ENCODE measurements around the gene UBE2E2.

The UBE2E2 gene

DNA sequence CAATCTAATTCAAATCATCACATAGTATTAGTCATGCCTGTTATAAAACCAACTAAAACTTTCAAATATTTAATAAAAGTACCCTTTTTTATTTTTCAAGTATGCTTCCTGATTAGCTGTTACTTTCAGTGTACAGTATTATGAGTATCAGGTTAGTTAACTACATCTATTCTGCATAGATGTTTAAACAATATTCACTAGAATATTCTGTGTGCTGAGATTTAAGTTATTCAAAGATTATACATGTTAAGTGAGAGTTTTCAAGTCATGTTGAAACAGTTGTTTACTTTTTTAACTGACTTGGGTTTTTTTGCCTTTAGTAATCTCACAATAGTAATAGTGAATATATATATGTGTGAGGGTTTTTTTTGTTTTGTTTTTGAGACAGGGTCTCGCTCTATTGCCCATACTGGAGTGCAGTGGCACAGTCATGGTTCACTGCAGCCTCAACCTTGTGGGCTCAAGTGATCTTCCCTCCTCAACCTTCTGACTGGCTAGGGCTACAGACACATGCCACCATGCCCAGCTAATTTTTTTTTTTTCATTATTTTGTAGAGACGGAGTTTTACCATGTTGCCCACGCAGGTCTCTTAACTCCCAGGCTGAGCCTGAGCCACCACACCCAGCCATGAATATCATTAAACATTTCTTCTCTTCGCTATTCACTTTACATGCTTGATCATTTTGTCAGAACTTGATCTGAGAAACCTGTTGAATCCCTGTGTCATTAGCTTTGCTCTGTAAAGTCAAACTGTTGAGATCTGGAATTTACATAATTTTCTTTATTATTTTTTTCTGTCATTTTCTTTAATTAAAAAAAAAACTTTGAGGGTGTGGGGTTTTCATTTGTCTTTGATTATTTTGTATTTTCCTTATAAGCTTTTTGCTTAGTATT lies 316.4 kb downstream of the UBE2E2 start:
- DNase-seq (ENCODE audit: low read depth), result no peak
- TF ChIP-seq, protein P1, sequence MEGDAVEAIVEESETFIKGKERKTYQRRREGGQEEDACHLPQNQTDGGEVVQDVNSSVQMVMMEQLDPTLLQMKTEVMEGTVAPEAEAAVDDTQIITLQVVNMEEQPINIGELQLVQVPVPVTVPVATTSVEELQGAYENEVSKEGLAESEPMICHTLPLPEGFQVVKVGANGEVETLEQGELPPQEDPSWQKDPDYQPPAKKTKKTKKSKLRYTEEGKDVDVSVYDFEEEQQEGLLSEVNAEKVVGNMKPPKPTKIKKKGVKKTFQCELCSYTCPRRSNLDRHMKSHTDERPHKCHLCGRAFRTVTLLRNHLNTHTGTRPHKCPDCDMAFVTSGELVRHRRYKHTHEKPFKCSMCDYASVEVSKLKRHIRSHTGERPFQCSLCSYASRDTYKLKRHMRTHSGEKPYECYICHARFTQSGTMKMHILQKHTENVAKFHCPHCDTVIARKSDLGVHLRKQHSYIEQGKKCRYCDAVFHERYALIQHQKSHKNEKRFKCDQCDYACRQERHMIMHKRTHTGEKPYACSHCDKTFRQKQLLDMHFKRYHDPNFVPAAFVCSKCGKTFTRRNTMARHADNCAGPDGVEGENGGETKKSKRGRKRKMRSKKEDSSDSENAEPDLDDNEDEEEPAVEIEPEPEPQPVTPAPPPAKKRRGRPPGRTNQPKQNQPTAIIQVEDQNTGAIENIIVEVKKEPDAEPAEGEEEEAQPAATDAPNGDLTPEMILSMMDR (conservative IDR thresholded peaks at IDR 0.05; ENCODE audit: low read depth, low read length), result no peak
- no peak overlapping the region for H3K4me3 ChIP-seq (ENCODE audit: low read length)

DNA sequence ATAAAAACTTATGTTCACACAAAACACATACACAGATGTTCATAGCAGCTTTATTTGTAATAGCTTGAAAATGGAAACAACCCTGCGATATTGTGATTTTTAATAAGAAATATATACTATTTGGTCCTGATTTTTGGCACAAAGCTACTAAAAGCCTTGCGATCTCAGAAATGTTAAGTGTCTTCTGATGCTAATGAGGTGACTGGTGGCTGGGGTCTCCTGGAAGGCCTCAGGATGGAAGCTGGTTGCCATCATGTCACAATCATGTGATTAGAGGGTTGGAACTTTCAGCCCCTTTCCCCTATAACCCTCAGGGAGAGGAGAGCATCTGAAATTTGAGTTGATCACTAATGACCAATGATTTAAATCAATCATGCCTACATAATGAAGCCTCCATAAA lies 324.2 kb downstream of the UBE2E2 start:
- TF ChIP-seq, protein P1 (conservative IDR thresholded peaks at IDR 0.05; ENCODE audit: low read depth, low read length), result no peak
- no peak for DNase-seq (ENCODE audit: low read depth)
- no peak overlapping the region for H3K4me3 ChIP-seq (ENCODE audit: low read length)

DNA sequence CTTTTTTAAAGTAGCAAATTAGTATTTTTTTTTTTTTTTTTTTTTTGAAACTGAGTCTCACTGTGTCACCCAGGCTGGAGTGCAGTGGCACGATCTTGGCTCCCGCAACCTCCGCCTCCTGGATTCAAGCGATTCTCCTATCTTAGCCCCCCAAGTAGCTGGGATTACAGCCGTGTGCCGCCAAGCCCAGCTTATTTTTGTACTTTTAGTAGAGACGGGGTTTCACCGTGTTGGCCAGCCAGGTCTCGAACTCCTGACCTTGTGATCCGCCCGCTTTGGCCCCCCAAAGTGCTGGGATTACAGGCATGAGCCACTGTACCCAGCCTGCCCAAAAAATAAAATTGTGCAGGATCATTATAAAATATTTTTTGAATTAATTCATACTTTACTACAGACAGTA lies 330.5 kb downstream of the UBE2E2 start:
- DNase-seq (ENCODE audit: low read depth), result no peak
- TF ChIP-seq, protein P1 (conservative IDR thresholded peaks at IDR 0.05; ENCODE audit: low read depth, low read length), result no peak

DNA sequence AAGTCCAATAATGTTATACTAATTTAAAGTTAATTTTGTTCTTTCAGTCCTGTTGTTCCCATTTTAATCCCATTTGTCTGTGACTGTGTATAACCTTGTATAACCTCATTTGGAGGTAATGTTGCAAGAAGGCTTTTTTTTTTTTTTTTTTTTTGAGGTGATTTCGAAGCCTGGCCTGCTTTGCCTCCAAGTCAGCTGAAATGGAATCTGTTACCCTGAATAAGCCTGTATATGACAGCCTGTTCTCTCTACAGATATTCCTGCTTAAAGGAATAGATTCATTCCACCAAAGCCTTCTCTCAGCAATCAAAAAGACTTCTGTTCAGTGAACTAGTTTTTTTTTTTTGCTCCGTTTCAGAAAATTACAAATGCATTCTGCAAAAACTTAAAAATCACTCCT lies 330.9 kb downstream of the UBE2E2 start:
- H3K4me3 ChIP-seq (ENCODE audit: low read length), result no peak overlapping the region
- DNase-seq (ENCODE audit: low read depth), result no peak
- TF ChIP-seq, protein P1 (conservative IDR thresholded peaks at IDR 0.05; ENCODE audit: low read depth, low read length), result no peak

More for the DNA sequence above, 330.5 kb downstream of the UBE2E2 start:
- H3K4me3 ChIP-seq (ENCODE audit: low read length), result no peak overlapping the region

DNA sequence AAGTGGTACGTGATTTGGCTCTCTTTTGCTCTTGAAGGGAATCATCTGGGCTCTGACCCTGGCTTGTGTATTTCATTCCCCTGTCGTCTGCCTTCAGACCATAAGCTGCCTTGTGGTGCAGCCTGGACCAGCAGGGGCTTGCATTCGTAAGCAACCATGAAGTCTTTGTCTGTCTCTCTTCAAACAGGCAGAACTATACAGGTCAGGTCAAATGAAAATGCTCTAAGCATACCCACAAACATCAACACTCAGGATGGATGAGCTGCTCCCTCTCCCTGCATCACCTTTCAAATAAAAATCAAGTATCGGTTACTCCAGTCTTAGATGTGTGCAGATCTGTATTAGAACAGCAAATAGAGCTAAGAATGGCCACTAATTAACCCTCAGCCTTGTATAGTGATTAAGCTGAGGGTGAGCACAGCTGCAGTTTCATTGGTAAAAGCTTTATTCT lies 334.0 kb downstream of the UBE2E2 start:
- no peak for DNase-seq (ENCODE audit: low read depth)
- TF ChIP-seq, protein P1 (conservative IDR thresholded peaks at IDR 0.05; ENCODE audit: low read depth, low read length), result no peak
- no peak overlapping the region for H3K4me3 ChIP-seq (ENCODE audit: low read length)

DNA sequence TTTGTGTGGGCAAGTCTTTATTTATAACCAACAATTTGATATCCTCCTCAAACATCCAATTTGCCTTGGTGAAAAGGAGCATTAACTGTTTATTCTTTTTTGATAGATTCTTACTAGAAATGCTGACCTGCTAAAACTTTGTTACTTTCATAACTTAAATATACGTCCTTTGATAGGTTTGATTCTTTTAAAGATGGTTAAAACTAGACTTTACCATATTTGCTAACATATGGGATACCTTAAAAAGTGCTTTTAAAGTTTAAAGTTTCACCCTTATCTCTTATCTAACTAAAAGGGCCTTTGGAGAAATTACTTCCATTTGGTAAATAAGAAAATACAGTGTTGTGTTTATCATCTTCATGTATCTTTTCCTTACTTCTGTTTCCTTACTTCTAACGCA lies 336.1 kb downstream of the UBE2E2 start:
- H3K4me3 ChIP-seq (ENCODE audit: low read length), result no peak overlapping the region
- TF ChIP-seq, protein P1 (conservative IDR thresholded peaks at IDR 0.05; ENCODE audit: low read depth, low read length), result no peak
- DNase-seq (ENCODE audit: low read depth), result no peak

DNA sequence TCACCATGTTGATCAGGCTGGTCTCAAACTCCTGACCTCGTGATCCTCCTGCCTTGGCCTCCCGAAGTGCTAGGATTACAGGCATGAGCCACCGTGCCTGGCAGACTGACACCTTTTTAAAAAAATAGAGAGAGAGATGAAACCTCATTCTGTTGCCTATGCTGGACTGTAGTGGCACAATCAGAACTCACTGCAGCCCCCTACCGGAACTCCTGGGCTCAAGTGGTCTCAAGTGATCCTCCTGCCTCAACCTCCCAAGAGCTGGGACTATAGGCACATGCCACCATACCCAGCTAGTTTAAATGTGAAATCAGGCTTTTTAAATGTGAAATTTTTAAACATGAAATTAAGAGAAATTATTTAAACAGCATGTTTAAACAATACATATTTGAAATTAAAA lies 337.5 kb downstream of the UBE2E2 start:
- DNase-seq (ENCODE audit: low read depth), result no peak
- TF ChIP-seq, protein P1 (conservative IDR thresholded peaks at IDR 0.05; ENCODE audit: low read depth, low read length), result no peak
- H3K4me3 ChIP-seq (ENCODE audit: low read length), result no peak overlapping the region

Data from retinal pigment epithelial cell (primary cell).